HEK293 (cell line): ENCODE measurements around the gene SNAP23.
A peak's percentile ranks its signal among the peaks of the same experiment; 100 is the strongest.

Source experiments
- ELK4 ChIP-seq: IDR thresholded peaks from 2 replicates; pipeline ENCODE4 v1.6.1; 2011; ENCODE audit warnings: mild to moderate bottlenecking, low read depth, low read length, borderline replicate concordance
- GLIS1 ChIP-seq: fragments of 450-650 bp; formaldehyde crosslinking; IDR thresholded peaks from 2 replicates; pipeline ENCODE4 v1.5.1; 2016; ENCODE audit warnings: missing biosample characterization, missing genetic modification characterization
- GLIS2 ChIP-seq: fragments of 450-650 bp; formaldehyde crosslinking; IDR thresholded peaks from 2 replicates; pipeline ENCODE4 v1.5.1; 2016; ENCODE audit warnings: missing biosample characterization, missing genetic modification characterization
- HOXD13 ChIP-seq: sonication (generic); formaldehyde crosslinking; IDR thresholded peaks from 2 replicates; pipeline ENCODE4 v1.8.0; 2022; ENCODE audit warnings: missing genetic modification reagents, borderline replicate concordance
- KLF1 ChIP-seq: fragments of 450-650 bp; formaldehyde crosslinking; IDR thresholded peaks from 2 replicates; pipeline ENCODE4 v1.5.1; 2016; ENCODE audit warnings: missing biosample characterization, missing genetic modification characterization
- KLF10 ChIP-seq: fragments of 450-650 bp; IDR thresholded peaks from 2 replicates; pipeline ENCODE4 v1.5.1; 2018; ENCODE audit warnings: missing biosample characterization, mild to moderate bottlenecking, missing genetic modification characterization
- MEIS1 ChIP-seq: sonication (generic); formaldehyde crosslinking; IDR thresholded peaks from 2 replicates; pipeline ENCODE4 v1.8.1; 2022; ENCODE audit warnings: missing genetic modification reagents, mild to moderate bottlenecking, borderline replicate concordance
- MYNN ChIP-seq: fragments of 450-650 bp; formaldehyde crosslinking; IDR thresholded peaks from 2 replicates; pipeline ENCODE4 v1.5.1; 2016; ENCODE audit warnings: missing biosample characterization, missing genetic modification characterization, borderline replicate concordance
- PRDM4 ChIP-seq: fragments of 450-650 bp; formaldehyde crosslinking; IDR thresholded peaks from 2 replicates; pipeline ENCODE4 v1.5.1; 2017; ENCODE audit warnings: missing biosample characterization, missing genetic modification characterization
- TCF7L2 ChIP-seq: IDR thresholded peaks from 2 replicates; pipeline ENCODE4 v1.6.1; 2011; ENCODE audit warnings: low read depth, mild to moderate bottlenecking, inconsistent platforms, low read length, moderate library complexity, borderline replicate concordance
- ZBTB1 ChIP-seq: fragments of 450-650 bp; formaldehyde crosslinking; IDR thresholded peaks from 2 replicates; pipeline ENCODE4 v1.5.1; 2016; ENCODE audit warnings: missing biosample characterization, missing genetic modification characterization
- ZNF175 ChIP-seq: fragments of 450-650 bp; formaldehyde crosslinking; IDR thresholded peaks from 2 replicates; pipeline ENCODE4 v1.5.1; 2016; ENCODE audit warnings: missing biosample characterization, missing genetic modification characterization
- ZNF248 ChIP-seq: fragments of 450-650 bp; formaldehyde crosslinking; IDR thresholded peaks from 2 replicates; pipeline ENCODE4 v1.5.1; 2017; ENCODE audit warnings: missing biosample characterization, missing genetic modification characterization
- ZNF274 ChIP-seq, 2 experiments: fragments of 200-500 bp in 1 of 2; fragments of 450-650 bp in 1 of 2; sonication (Bioruptor generic) in 1 of 2; formaldehyde crosslinking in 1 of 2; IDR thresholded peaks; 2 replicates each; pipeline versions ENCODE4 v1.5.1 to v1.6.1; 2014 to 2016; ENCODE audit warnings: borderline replicate concordance in 1 of 2, inconsistent platforms in 1 of 2, low read length in 1 of 2, missing biosample characterization in 1 of 2, missing genetic modification characterization in 1 of 2
- ZNF292 ChIP-seq: fragments of 450-650 bp; formaldehyde crosslinking; IDR thresholded peaks from 2 replicates; pipeline ENCODE4 v1.5.1; 2016; ENCODE audit warnings: low read depth, missing biosample characterization, missing genetic modification characterization, borderline replicate concordance
- ZNF335 ChIP-seq: fragments of 450-650 bp; formaldehyde crosslinking; conservative IDR thresholded peaks from 2 replicates; pipeline ENCODE4 v1.5.1; 2016; ENCODE audit warnings: missing biosample characterization, missing genetic modification characterization
- ZNF350 ChIP-seq: fragments of 450-650 bp; formaldehyde crosslinking; IDR thresholded peaks from 2 replicates; pipeline ENCODE4 v1.5.0; 2017; ENCODE audit warnings: missing biosample characterization, mild to moderate bottlenecking, missing genetic modification characterization
- ZNF37A ChIP-seq: fragments of 450-650 bp; IDR thresholded peaks from 2 replicates; pipeline ENCODE4 v1.5.1; 2018; ENCODE audit warnings: missing biosample characterization, missing genetic modification characterization
- ZNF394 ChIP-seq: fragments of 450-650 bp; formaldehyde crosslinking; IDR thresholded peaks from 2 replicates; pipeline ENCODE4 v1.5.1; 2016; ENCODE audit warnings: missing biosample characterization, missing genetic modification characterization, mild to moderate bottlenecking, moderate library complexity, borderline replicate concordance
- ZNF529 ChIP-seq: fragments of 450-650 bp; formaldehyde crosslinking; IDR thresholded peaks from 2 replicates; pipeline ENCODE4 v1.5.1; 2017; ENCODE audit warnings: missing genetic modification characterization, missing biosample characterization; ENCODE audit not compliant: insufficient replicate concordance
- ZNF561 ChIP-seq: fragments of 450-650 bp; IDR thresholded peaks from 2 replicates; pipeline ENCODE4 v1.5.1; 2018; ENCODE audit warnings: missing biosample characterization, missing genetic modification characterization, borderline replicate concordance
- ZNF571 ChIP-seq: fragments of 450-650 bp; formaldehyde crosslinking; IDR thresholded peaks from 2 replicates; pipeline ENCODE4 v1.5.0; 2017; ENCODE audit warnings: missing biosample characterization, missing genetic modification characterization
- ZNF768 ChIP-seq: fragments of 450-650 bp; formaldehyde crosslinking; IDR thresholded peaks from 2 replicates; pipeline ENCODE4 v1.5.1; 2018; ENCODE audit warnings: missing biosample characterization, mild to moderate bottlenecking, missing genetic modification characterization
- ZNF777 ChIP-seq: fragments of 450-650 bp; formaldehyde crosslinking; IDR thresholded peaks from 2 replicates; pipeline ENCODE4 v1.5.1; 2017; ENCODE audit warnings: missing biosample characterization, missing genetic modification characterization, borderline replicate concordance
- ZNF830 ChIP-seq: fragments of 450-650 bp; IDR thresholded peaks from 2 replicates; pipeline ENCODE4 v1.5.0; 2018; ENCODE audit warnings: missing biosample characterization, missing genetic modification characterization, low read depth, mild to moderate bottlenecking, moderate library complexity
- TF ChIP-seq, protein P1 (sequence below): fragments of 450-650 bp; IDR thresholded peaks from 2 replicates; pipeline ENCODE4 v1.5.1; 2018; ENCODE audit warnings: missing biosample characterization, mild to moderate bottlenecking, missing genetic modification characterization
- TF ChIP-seq, protein P2 (sequence below): fragments of 450-650 bp; formaldehyde crosslinking; IDR thresholded peaks from 2 replicates; pipeline ENCODE4 v1.5.1; 2016; ENCODE audit warnings: missing biosample characterization, missing genetic modification characterization
- TF ChIP-seq, protein P3 (sequence below): fragments of 450-650 bp; formaldehyde crosslinking; IDR thresholded peaks from 2 replicates; pipeline ENCODE4 v1.5.1; 2016; ENCODE audit warnings: missing biosample characterization, missing genetic modification characterization
- TF ChIP-seq, protein P4 (sequence below): fragments of 450-650 bp; formaldehyde crosslinking; IDR thresholded peaks from 2 replicates; pipeline ENCODE4 v1.5.1; 2017; ENCODE audit warnings: missing biosample characterization, missing genetic modification characterization

Gene SNAP23

DNA sequence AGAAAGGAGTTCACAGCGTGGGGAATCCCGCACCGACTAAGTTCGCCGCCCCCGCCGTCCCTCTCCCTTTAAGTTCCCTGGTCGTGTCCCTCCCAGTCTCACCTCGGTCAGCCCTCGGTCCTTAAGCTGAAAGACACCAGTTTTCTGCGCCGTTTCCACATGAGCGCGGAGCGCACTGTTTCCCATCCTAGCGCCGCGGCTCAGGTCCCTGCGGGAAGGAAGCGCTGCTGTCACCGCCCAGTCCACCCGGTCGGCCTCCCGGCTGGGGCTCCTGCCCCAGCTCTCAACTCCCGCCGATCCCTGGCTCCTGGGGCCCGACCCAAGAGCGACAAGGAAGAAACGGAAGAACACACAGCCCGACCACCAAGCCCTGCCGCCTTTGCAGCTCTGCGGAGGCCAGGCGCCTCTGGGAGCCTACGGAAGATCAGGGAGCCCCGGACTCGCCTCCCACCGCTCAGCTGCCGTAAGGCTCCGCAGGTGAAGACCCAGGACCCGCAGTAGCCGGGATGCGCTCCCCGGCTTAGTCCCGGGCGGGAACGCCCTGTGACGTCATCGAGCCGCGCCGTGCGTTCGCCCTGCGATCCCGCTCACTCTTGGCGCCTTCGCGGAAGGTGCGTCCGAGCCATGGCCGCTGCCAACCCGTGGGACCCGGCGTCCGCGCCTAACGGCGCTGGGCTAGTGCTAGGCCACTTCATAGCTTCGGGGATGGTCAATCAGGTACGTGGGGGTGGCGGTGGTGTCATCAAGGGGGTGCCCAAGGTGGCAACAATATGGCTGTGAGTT is 53.0 kb downstream of the SNAP23 start, which contains the start of the genes HAUS2 and LRRC57 (continued):
- TF ChIP-seq, protein P1, sequence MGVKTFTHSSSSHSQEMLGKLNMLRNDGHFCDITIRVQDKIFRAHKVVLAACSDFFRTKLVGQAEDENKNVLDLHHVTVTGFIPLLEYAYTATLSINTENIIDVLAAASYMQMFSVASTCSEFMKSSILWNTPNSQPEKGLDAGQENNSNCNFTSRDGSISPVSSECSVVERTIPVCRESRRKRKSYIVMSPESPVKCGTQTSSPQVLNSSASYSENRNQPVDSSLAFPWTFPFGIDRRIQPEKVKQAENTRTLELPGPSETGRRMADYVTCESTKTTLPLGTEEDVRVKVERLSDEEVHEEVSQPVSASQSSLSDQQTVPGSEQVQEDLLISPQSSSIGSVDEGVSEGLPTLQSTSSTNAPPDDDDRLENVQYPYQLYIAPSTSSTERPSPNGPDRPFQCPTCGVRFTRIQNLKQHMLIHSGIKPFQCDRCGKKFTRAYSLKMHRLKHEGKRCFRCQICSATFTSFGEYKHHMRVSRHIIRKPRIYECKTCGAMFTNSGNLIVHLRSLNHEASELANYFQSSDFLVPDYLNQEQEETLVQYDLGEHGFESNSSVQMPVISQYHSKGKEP (tag by site-specific recombination), result no peak
- TF ChIP-seq PRDM4 (tag by site-specific recombination), result no peak
- peak; percentile 71; the same call in 1 of the 2 replicates for TF ChIP-seq ZNF561 (tag by site-specific recombination)
- peak; percentile 72 for TF ChIP-seq GLIS2 (tag by site-specific recombination)
- peak; percentile 37; the same call in 1 of the 2 replicates for TF ChIP-seq ZNF394 (tag by site-specific recombination)
- no peak for TF ChIP-seq ZNF768 (tag by site-specific recombination)
- TF ChIP-seq ZNF335, result peak; percentile 92
- TF ChIP-seq, protein P2, sequence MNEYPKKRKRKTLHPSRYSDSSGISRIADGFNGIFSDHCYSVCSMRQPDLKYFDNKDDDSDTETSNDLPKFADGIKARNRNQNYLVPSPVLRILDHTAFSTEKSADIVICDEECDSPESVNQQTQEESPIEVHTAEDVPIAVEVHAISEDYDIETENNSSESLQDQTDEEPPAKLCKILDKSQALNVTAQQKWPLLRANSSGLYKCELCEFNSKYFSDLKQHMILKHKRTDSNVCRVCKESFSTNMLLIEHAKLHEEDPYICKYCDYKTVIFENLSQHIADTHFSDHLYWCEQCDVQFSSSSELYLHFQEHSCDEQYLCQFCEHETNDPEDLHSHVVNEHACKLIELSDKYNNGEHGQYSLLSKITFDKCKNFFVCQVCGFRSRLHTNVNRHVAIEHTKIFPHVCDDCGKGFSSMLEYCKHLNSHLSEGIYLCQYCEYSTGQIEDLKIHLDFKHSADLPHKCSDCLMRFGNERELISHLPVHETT, result peak; percentile 63; the same call in 1 of the 2 replicates
- TF ChIP-seq, protein P3, sequence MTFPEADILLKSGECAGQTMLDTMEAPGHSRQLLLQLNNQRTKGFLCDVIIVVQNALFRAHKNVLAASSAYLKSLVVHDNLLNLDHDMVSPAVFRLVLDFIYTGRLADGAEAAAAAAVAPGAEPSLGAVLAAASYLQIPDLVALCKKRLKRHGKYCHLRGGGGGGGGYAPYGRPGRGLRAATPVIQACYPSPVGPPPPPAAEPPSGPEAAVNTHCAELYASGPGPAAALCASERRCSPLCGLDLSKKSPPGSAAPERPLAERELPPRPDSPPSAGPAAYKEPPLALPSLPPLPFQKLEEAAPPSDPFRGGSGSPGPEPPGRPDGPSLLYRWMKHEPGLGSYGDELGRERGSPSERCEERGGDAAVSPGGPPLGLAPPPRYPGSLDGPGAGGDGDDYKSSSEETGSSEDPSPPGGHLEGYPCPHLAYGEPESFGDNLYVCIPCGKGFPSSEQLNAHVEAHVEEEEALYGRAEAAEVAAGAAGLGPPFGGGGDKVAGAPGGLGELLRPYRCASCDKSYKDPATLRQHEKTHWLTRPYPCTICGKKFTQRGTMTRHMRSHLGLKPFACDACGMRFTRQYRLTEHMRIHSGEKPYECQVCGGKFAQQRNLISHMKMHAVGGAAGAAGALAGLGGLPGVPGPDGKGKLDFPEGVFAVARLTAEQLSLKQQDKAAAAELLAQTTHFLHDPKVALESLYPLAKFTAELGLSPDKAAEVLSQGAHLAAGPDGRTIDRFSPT (tag by site-specific recombination), result peak; percentile 95
- TF ChIP-seq ZNF248 (tag by site-specific recombination), result no peak
- no peak for TF ChIP-seq ZBTB1 (tag by site-specific recombination)
- TF ChIP-seq KLF10 (tag by site-specific recombination), result no peak
- TF ChIP-seq ZNF37A, result no peak
- peak; percentile 44; the same call in 1 of the 2 replicates for TF ChIP-seq GLIS1 (tag by site-specific recombination)
- TF ChIP-seq MEIS1 (CRISPR knock-in tag), result no peak
- no peak for TF ChIP-seq ZNF292 (tag by site-specific recombination)
- no peak for TF ChIP-seq ZNF830
- TF ChIP-seq ZNF529 (tag by site-specific recombination), result no peak
- TF ChIP-seq TCF7L2, result no peak
- TF ChIP-seq, protein P4, sequence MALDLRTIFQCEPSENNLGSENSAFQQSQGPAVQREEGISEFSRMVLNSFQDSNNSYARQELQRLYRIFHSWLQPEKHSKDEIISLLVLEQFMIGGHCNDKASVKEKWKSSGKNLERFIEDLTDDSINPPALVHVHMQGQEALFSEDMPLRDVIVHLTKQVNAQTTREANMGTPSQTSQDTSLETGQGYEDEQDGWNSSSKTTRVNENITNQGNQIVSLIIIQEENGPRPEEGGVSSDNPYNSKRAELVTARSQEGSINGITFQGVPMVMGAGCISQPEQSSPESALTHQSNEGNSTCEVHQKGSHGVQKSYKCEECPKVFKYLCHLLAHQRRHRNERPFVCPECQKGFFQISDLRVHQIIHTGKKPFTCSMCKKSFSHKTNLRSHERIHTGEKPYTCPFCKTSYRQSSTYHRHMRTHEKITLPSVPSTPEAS (tag by site-specific recombination), result no peak
- TF ChIP-seq KLF1 (tag by site-specific recombination), result peak; percentile 88
- no peak for TF ChIP-seq ZNF571 (tag by site-specific recombination)
- TF ChIP-seq ZNF175 (tag by site-specific recombination), result no peak
- no peak for TF ChIP-seq ZNF350
- TF ChIP-seq ZNF777, result 0 out of 2 replicates have a peak, but pooled peaks have one; percentile 25
- no peak for TF ChIP-seq MYNN (tag by site-specific recombination)
- TF ChIP-seq HOXD13 (CRISPR knock-in tag), result no peak
- TF ChIP-seq ELK4, result no peak
- no peak for TF ChIP-seq ZNF274 (IDR thresholded peaks at IDR 0.05; ENCODE audit: low read length)
- no peak for TF ChIP-seq ZNF274 (tag by site-specific recombination; IDR thresholded peaks at IDR 0.05; ENCODE audit: borderline replicate concordance)
